Measurements from ENCODE around the gene FILIP1L.

Gene FILIP1L

DNA sequence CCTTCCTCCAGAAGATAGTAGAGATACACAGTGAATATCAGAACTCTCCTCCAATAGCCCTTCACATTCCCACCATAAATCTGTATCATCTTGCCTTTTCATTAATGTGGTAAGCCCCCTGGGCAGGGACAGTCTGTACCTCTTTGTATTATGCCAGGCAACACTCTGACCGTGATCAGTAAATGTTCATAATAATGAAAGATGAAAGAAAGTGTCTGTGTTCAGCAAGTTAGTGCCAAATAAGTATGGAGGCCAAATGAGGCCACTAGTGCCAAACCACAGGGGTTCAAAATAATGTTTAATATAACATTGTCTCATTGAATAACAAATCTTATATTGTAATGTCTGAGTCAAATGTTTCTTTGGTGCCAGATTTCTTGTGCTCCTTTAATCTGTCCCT is 192.3 kb downstream of the FILIP1L start:
- H3K4me3 ChIP-seq (ENCODE audit: low read depth, low read length), result no peak overlapping the region
- peak; percentile 55 for DNase-seq (ENCODE audit: low read depth, low spot score)
- in situ Hi-C loops (cut with HindIII; ENCODE audit: low sequenced_read_pairs), result no loop called here
- TF ChIP-seq, protein P1, sequence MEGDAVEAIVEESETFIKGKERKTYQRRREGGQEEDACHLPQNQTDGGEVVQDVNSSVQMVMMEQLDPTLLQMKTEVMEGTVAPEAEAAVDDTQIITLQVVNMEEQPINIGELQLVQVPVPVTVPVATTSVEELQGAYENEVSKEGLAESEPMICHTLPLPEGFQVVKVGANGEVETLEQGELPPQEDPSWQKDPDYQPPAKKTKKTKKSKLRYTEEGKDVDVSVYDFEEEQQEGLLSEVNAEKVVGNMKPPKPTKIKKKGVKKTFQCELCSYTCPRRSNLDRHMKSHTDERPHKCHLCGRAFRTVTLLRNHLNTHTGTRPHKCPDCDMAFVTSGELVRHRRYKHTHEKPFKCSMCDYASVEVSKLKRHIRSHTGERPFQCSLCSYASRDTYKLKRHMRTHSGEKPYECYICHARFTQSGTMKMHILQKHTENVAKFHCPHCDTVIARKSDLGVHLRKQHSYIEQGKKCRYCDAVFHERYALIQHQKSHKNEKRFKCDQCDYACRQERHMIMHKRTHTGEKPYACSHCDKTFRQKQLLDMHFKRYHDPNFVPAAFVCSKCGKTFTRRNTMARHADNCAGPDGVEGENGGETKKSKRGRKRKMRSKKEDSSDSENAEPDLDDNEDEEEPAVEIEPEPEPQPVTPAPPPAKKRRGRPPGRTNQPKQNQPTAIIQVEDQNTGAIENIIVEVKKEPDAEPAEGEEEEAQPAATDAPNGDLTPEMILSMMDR (IDR thresholded peaks at IDR 0.05; ENCODE audit: low read depth, low read length), result no peak

DNA sequence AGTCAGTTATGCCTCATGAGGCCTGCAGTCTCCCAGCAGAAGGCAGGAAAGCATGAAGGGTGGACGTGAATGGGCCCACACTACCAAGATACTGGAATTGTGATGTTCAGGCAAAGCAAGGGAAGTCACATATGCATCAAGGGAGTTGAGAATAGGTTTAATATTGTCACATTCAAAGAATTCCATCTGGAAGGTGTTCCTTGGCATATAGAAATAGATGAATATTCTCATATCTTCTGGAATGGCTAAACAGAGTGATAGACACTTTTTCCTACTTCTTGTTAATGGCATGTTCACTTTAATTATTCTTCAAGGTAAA is 193.0 kb downstream of the FILIP1L start:
- in situ Hi-C loops (cut with HindIII; ENCODE audit: low sequenced_read_pairs), result no loop called here
- DNase-seq (ENCODE audit: low read depth, low spot score), result no peak
- no peak overlapping the region for H3K4me3 ChIP-seq (ENCODE audit: low read depth, low read length)
- TF ChIP-seq, protein P1 (IDR thresholded peaks at IDR 0.05; ENCODE audit: low read depth, low read length), result no peak

DNA sequence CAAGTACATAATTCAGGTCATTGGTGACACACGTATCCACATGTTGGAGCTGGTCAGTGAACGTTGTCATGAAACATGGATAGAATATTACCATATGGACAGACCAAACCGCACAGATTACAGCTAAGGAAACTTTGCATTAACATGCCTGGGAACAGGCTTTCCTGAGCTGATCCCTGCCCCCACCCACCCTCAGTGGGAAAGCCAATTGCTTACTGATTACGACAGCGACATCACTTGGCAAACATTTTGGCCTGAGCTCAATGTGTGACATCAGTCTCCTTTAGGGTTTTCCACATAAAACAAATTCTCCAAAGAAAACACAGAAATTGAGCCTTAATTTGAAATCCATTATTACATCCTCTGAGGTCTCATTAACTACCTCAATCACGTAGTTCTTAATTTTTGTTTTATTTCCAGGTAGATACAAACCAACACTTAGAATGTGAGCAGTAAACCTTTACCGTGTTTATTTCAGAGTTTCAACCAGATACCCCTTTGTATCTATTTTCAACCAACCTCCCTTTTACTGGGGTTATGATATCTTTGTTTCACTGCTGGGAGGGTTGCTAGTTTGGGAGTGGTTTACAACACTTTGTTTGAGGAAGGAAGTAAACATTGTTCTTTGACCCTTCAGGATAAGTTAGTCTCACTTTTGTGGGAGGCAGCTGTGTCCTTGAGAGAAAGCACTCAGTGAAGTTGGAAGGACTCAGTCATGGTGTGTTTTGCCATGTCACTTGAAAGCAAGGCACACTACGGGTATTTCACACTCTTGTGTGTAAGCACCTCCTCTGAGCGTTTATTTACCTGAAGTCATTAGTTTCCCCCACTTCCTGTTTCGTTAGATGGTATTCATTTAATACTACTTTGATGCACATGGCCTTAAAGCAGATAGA is 193.6 kb downstream of the FILIP1L start:
- TF ChIP-seq, protein P1 (IDR thresholded peaks at IDR 0.05; ENCODE audit: low read depth, low read length), result no peak
- no peak overlapping the region for H3K4me3 ChIP-seq (ENCODE audit: low read depth, low read length)
- in situ Hi-C loops (cut with HindIII; ENCODE audit: low sequenced_read_pairs), result no loop called here
- peak; percentile 38 for DNase-seq (ENCODE audit: low read depth, low spot score)

DNA sequence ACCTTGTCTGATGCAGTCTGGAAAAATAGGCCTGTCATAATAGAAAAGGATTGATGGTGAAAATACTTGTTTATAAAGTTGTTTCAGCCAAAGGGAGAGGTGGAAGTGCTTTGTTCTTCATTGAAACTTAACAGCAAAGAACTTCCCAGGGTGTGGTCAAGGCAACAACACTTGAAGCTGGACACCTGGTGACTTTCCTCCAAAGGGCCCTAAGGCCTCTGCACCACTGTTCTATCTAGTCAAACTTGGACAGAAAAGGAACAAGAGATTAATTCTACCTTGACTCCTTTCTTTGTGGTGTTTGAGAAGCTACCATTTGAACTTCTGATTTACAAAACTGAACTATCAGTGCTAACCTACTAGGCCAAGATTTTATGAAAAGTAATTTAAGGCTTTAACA is 194.6 kb downstream of the FILIP1L start:
- TF ChIP-seq, protein P1 (IDR thresholded peaks at IDR 0.05; ENCODE audit: low read depth, low read length), result no peak
- in situ Hi-C loops (cut with HindIII; ENCODE audit: low sequenced_read_pairs), result no loop called here
- H3K4me3 ChIP-seq (ENCODE audit: low read depth, low read length), result no peak overlapping the region
- DNase-seq (ENCODE audit: low read depth, low spot score), result no peak

DNA sequence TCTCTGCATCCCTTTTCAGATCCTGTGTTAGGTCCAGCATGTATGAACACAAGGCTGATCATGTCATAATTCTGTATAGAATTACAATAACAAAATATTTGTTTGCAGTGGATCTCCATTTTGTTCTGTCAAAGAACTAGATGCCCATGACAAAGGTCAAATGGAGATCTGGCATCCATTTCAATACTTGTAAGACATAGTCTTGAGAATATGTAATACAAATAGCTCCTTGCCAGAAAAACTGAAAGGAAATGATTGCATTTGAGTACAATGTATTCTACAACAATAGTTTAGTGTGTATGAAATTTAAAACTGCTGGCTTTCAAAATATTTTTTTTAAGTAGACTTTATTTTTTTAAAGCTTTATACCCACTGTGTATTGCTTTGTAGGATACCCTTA is 195.6 kb downstream of the FILIP1L start:
- no peak for DNase-seq (ENCODE audit: low read depth, low spot score)
- no peak overlapping the region for H3K4me3 ChIP-seq (ENCODE audit: low read depth, low read length)
- in situ Hi-C loops (cut with HindIII; ENCODE audit: low sequenced_read_pairs), result no loop called here
- TF ChIP-seq, protein P1 (IDR thresholded peaks at IDR 0.05; ENCODE audit: low read depth, low read length), result no peak

DNA sequence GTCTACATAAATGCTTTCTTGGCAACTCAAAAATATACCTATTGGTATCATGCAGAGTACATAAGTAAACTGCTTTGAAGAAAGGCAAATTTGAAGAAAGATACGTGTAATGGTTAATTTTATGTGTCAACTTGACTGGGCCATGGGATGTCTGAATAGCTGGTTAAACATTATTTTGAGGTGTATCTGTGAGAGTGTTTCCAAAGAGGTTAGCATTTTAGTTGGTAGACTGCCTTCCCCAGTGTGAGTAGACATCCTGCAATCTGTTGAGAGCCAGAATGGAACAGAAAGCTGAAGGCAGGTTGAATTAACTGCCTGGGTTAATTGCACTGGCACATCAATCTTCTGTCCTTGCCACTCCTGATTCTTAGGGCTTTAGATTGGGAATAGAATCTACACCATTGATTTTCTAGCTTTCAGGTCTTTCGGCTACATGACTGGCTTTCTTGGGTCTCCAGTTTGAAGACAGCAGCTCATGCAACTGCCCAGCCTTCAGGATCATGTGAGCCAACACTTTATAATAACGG is 198.3 kb downstream of the FILIP1L start:
- in situ Hi-C loops (cut with HindIII; ENCODE audit: low sequenced_read_pairs), result no loop called here
- H3K4me3 ChIP-seq (ENCODE audit: low read depth, low read length), result no peak overlapping the region
- TF ChIP-seq, protein P1 (IDR thresholded peaks at IDR 0.05; ENCODE audit: low read depth, low read length), result no peak
- no peak for DNase-seq (ENCODE audit: low read depth, low spot score)
